Stomach (tissue), 4 donors: Measurements from ENCODE around the gene MED12L.

ENCODE experiments used
- CTCF ChIP-seq, 7 experiments: fragments of 450-650 bp in 4 of 7; fragments of 200-600 bp in 3 of 7; sonication (generic) in 3 of 7; IDR thresholded peaks; one replicate each; pipeline ENCODE4 v1.5.1; 2016 to 2019; ENCODE audit warnings: antibody characterized with exemption in 7 of 7, control low read depth in 2 of 7, mild to moderate bottlenecking in 1 of 7
- EP300 ChIP-seq: sonication (generic); formaldehyde crosslinking; IDR thresholded peaks from one replicate; pipeline ENCODE4 v1.6.1; 2017; ENCODE audit warnings: antibody characterized with exemption
- POLR2A ChIP-seq, 4 donors: fragments of 450-650 bp; IDR thresholded peaks; one replicate each; pipeline ENCODE4 v1.6.1; 2016; ENCODE audit warnings: antibody characterized with exemption in 4 of 4, control low read depth in 2 of 4, mild to moderate bottlenecking in 1 of 4, moderate library complexity in 1 of 4
- POLR2AphosphoS5 ChIP-seq, 3 donors: sonication (generic); formaldehyde crosslinking; IDR thresholded peaks; one replicate each; pipeline ENCODE4 v1.6.1; 2016; ENCODE audit warnings: antibody characterized with exemption in 3 of 3

GRCh38 chr3:151084893-151085226 is 604 bp upstream of the MED12L start:
- TF ChIP-seq EP300 (no peak), CTCF (IDR thresholded peaks at IDR 0.05) (no peak), POLR2A (IDR thresholded peaks at IDR 0.05) (no peak), POLR2AphosphoS5 (IDR thresholded peaks at IDR 0.05) (no peak)
